DMS53 (cell line): ENCODE measurements around the gene NEUROG1.
A peak's percentile ranks its signal among the peaks of the same experiment; 100 is the strongest.

Experiments used
- DNase-seq: peaks from one replicate; lab custom pipeline; 2025; lab: John Stamatoyannopoulos, UW

The NEUROG1 gene

DNA sequence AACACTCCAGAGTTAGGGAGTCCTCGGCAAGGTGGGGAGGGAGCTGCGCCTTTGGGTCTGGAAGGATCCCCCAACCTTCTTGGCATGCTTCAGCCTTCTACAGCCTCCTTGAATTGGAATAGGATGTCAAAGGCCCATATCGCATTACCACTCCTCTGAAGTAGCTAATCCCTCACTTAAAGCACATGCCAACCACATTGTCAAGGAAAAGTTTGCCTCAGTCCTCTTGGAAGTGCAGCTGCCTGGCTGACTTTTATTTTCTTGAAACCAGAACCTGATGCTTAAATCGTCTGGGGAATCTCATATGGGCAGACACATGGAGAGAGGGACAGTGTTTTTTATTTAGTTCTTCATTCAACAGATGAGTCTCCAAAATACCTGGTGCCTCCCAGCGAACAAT, 28.6 kb upstream of the NEUROG1 start:
- no peak for DNase-seq

DNA sequence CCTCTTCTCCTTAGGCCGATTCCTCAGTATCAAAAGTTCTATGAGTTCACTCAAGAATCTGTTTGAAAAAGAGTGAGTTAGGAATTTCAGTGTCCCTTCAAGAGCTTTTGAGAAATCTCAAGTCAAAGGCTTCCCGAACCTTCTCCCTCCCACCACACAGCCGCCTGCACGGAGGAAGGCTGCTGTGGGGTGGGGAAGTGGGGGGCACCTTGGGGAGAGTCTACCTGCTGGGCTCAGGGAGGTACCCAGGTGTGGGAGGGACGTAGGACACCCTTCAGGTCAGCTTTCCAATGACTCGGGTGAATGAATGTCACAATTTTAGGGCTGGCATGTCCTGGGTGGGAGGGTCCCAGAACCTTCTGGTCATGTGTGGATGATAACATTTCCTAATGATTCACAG, 25.5 kb upstream of the NEUROG1 start:
- no peak for DNase-seq

DNA sequence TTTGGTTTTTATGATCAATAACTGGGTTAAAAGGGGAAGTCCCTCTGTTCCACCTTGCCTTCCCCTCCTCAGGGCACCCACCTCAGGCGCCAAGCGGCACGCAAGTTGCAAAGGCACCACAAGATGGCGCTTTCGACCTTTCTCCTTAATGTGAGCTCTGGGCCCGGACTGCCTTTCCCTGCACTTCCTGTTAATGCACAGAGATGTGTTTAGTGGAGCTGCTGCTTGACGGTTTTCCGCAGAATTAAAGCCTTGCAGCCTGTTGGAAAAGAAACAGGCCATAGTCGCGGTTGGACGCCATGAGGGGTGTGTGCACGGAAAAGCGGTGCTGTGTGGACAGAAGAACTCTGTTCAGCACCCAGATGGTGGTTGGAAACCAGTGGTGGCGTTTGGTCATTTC, 25.1 kb upstream of the NEUROG1 start:
- DNase-seq: peak; percentile 94

DNA sequence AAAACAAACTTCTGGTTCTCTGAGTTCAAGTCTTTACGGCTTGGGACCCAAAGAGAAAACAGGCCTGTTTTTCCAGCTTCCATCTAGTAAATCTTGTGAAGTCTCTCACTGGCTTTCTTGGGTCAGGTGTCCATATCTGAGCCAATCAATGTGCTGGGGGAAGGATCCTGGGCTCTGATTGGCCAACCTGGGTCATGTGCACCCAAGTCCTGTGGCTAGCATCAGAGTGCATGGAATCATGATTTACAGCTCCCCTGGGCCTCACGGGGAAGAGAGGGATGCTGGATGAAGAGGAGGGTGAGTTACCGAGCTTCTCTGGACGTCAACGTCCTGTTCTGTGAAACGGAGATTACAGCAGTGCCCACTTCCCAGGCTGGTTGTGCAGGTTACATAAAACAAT, 23.6 kb upstream of the NEUROG1 start:
- peak; percentile 35 for DNase-seq

DNA sequence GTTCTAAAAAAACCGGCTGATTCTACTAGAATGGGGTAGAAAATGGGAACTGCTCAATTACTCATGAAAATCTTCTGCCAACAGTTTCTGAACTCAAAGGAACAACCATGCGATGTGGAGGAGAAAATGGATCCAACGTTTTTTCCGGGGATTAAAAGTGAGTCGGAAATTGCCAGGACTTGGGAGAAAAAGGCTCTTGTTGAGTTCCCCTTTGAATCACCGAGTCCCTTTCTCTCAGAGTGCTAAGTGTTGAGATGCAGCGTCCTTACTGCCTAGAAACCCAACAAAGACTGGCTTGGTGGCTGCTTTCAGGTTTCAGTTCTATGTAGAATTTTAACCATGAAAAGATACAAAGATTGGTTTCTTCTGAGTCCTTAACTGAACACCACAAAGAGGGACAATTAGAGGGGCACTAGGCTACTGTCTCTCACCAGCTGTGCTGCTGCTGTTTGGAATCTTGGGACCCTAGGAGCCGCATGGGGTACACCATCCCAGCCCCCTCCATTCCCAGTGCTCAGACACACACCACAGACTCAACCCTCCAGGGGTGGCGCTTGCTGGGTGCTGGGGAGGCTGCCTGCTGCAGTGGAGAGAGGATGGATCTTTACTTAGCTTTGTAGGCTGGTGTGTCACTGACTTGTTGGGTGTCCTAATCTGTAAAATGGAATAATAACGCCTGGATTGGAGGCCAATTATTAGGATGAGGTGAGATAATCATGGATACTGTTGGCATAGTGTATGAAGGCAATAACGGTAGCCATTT, 21.5 kb upstream of the NEUROG1 start:
- no peak for DNase-seq

DNA sequence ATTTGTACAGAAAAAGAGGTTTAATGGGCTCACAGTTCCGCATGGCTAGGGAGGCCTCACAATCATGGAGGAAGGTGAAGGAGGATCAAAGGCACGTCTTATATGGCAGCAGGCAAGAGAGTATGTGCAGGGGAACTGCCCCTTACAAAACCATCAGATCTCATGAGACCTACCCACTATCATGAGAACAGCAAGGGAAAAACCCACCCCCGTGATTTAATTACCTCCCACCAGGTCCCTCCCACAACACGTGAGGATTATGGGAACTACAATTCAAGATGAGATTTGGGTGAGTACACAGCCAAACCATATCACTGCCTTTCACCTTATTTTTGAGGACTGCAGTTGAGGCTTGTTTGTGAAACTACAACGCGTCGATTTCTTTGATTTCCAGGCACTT, 20.9 kb upstream of the NEUROG1 start:
- DNase-seq: no peak

DNA sequence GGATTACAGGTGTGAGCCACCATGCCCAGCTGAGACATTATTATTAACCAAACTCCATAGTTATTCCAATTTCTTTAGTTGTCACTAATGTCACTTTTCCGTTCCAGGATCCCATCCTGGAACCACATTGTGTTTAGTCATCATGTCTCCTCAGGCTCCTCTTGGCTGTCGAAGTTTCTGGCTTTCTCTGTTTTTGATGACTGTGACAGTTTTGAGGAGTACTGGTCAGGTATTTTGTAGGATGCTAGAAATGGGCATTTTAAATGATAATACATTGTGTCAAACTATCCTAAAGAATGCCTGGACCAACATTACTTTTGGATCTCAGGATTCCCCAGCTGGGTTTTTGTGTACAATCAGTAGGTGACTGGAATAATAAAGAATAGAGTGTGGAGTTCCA, 19.8 kb upstream of the NEUROG1 start:
- DNase-seq: no peak

DNA sequence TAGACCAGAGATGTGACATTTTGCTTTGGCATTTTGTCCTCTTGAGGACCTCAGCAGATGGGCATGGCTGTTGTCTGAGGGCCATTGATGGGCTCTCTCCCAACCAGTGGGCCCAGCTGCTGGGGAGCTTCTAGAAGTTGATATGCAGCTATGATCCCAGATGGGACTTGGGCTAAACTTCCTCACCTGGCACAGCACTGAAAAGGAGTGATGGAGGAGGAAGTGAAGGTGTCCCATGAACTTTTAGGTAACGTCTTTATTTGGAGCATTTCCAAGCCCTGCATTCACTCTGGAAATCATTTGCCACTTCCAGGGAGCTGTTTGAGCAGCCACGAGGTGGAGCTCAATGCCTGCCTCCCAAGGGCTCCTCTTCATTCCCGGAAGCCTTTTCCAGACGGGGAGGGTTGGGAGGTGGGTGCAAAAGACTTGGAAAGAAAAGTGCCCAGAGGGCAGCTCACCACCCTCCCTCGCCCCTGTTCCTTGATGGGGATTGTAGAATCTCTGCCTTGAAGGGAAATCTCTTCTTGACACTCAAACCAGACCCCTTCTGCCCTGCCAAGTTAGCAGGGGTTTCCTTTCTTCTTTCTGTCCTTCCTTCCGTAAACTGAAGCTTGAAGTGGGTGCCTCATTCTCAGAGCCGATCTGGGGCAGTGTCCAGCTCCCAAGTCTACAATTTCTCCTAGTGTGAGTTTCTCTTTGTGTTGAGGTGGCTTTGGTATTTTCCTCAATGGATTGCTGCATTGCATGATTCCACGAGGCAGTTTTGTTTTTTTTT, 18.1 kb upstream of the NEUROG1 start:
- DNase-seq: peak; percentile 89

DNA sequence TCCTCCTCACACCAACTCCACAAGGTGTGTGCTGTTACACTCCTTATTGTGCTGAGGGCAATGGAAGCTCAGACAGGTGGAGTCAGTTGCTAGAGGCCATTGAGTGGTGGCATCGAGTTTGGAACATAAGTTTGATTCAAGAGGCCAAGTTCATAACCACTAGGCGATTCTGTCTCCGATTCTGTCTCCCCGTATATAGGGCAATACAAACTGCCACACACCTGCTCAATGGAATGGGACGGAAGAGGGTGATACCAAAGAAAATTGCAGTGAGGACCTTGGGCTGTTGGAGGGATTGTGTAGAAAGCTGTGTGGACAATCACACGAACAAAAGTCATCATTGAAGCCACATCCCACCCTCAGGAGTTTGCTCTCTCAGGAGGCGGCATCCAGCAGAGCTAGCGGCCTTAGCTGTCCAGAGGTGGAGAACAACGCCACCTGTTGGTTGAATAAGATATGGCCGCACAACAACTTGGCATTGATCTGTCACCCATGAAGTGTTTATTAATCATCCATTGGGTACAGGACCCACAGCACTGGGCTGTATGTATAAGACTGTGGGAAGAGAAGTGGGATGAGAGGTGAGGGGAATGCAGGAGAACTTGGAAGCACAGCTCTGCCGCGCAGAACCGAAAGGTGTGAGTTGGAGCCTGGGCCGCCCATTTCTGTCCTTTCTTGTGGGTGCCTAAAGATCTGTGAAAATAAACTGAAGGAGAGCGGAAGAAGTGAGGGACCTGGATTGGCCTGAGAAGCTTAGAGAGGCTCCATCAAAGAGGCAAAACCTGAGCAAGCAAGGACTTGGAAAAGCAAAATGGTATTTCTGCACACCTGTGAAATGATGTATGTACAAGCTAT, 16.1 kb upstream of the NEUROG1 start:
- DNase-seq: peak; percentile 89

DNA sequence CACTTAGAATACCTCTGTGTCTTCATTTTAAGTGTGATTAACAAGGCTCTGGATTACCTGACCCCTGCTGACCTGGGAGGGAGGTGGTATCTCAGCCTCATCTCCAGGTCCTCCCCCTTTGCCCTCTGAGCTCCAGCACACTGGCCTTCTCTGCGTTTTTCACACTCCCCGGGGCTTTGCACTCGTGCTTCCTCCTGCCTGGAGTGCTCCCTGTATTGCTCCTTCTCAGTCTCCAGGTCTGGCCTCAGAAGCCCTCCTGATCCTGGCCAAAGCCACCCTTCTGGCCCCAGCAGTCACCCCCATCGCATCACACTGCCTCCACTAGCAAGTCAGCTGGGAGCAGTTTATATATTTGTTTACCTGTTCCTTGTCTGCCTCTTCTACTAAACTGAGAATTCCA, 13.6 kb upstream of the NEUROG1 start:
- DNase-seq: no peak

DNA sequence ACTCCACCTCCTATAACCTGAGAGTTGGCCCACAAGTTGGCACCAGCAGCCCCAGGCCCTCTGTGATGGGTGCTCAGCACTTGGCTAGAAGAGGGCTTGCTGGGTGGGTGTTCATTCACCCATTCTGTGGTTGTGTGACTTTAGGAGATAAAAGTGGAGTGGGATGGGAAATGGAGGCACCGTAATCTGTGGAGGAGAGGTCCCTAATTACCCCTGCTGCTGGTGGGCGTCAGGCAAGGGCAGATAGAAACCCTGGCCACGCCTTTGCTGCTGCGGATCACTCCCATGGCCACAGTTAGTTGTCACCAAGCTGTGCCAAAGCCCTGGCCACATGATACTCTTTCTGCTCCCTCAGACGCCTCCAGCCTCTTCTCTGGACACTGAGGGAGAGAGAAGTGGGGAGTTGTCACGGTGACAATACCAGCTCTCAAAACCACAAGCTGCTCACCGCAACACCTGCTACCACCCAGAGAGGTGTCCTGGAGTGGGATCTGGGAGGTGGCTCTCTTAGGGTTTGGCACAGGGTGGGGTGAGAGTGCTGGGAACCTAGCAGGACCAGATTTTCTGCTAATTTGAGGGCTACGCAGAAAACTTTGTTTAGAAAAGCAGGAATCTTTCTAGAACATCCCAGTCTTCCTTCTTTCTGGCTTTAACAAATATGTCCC, 12.0 kb upstream of the NEUROG1 start:
- peak; percentile 60 for DNase-seq

DNA sequence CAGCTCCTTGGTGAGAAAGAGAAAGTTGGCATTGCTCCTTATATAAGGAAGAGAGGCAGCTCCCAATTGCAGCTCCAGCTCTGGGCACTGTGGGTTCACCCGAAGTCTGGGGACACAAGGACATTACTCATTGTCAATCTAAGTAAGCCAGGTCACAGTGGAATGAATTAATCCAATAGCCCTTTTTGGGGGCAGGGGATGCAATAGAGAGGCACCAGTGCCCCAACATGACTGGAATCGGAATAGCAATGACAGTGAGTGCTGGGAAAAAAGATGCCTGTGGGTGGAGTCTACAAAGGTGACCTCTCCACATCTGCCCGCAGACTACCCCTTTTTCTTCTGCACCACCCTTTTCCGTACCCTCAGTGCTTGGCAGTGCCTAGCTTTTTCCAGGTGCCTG, 11.1 kb upstream of the NEUROG1 start:
- no peak for DNase-seq

DNA sequence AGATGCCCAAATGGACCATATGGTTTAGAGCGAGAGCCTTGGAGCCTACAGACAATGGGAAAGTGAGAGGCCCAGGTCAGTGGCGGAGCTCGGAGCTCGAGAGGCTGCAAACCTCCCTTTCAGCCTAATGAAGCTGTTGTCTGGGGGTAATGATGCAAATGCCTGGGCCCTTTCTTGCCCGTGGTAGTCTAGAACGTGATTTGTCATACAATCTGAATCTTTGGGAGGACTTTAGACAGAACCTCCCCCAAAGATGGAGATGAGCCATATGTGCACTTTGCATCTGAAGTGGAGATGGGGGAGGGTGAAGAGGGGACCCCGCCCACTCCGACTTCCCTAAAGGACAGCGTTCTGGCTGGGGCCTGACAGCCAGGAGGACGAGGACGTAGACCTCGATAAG, 10.3 kb upstream of the NEUROG1 start:
- DNase-seq: no peak

DNA sequence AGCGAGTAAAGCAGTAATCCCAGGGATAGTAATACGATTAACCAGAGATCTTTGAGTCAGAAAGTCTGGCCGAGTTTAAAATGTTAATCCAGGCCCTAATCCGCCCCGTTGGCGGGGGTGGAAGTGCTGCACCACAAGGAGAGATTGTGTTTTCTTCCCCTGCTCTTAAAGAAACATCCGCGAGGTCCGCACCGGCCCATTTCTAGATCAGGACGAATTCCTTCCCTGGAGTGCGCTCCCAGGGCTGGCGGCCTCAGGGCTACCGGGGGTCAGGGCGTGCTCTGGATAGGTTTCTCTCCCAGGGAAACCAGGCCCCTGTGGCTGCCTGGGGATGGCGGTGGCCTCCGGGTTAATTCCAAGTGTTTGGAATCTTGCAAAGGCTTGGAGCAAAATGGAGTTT, 9.3 kb upstream of the NEUROG1 start:
- no peak for DNase-seq

DNA sequence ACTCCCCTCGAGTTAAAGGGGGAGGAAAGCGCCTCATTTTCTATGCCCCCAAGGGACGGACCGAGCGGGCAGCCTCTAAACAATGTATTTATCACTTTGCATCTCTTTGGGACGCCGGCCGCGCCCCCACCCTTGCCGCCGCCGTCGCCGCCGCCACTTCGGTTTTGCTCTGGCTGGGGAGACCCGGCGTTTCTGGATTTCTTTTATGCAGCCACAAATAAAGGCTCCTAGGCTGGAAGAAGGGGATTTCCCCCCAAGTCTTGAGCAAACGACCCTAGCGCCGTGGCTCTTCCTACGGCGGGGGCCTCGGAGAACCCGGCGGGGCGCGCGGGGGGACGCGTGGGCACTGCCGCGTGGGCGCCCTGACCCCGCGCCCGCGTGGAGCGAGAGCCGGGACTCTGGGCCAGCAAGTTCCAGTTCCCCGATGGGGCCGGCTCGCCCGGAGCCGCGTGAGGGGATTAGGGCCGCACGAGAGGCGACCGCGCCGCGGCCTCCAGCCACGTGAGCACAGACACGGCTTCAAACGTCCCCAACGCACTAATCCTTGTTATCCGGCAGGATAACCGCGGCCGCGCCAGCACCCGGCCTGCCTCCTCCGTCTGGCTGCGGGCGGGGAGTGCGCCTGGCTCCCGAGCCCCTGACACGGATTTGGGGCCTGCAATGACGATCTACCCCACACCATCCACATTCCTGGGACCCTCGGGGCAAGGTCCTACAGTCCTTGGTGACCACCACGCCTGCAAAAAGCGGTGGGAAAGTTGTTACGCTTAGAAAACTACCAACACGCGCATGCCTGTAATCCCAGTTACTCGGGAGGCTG, 7.9 kb upstream of the NEUROG1 start:
- peak; percentile 81 for DNase-seq

DNA sequence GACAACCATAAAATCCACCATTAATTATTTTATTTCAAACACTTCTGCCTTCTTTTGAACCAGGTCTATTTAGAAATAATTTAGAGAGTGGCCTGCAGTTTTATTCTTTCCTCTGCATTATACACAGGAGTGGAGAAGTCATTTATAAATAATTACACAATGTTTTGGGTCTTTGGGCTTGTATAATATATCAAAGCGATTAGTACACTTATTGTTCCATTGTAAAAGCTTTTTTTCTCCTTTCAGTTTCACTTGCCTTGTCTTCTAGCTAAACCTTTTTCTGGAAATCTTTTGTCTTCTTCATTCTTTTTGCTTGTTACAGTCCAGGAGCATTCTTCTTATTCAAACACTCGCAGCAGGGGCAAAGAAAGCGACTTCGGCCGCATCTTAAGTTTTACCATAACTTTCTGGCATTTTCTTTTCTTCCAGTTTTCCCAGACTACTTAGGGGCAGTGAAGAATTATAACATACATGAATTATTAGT, 7.3 kb upstream of the NEUROG1 start:
- DNase-seq: peak; percentile 17

DNA sequence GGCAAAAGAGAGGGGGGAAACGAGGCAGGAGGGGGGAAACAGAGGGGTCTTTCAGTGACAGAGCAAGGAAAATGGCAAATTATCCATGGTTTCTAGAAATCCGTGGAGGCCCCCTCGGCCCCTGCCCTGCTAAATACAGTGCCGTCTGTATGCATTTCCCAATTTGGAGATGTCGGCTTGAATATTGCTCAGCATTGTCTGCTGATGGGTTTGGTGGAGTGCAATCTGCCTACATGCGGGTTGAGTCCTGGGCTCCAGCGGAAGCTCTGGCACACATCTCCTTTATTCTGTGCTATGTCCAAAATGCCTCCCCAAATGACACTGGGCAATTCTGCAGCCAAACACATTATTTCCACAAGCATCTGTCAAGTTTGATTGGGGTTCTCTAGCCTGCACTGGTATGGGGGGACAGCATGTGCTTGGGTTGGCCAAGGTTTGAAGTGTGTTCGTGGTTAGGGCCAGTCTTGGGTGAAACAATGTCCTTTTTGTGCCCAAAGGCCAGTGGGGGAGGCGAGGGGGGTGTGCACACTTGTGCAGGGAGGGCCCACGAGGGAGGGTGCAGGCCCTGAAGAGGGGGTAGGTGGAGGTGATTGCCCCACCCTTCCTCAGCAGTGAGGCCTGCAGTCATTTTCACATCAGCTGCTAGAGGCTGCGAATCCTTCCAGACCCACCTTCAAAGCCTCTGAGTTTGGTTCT, 6.2 kb upstream of the NEUROG1 start:
- DNase-seq: no peak

DNA sequence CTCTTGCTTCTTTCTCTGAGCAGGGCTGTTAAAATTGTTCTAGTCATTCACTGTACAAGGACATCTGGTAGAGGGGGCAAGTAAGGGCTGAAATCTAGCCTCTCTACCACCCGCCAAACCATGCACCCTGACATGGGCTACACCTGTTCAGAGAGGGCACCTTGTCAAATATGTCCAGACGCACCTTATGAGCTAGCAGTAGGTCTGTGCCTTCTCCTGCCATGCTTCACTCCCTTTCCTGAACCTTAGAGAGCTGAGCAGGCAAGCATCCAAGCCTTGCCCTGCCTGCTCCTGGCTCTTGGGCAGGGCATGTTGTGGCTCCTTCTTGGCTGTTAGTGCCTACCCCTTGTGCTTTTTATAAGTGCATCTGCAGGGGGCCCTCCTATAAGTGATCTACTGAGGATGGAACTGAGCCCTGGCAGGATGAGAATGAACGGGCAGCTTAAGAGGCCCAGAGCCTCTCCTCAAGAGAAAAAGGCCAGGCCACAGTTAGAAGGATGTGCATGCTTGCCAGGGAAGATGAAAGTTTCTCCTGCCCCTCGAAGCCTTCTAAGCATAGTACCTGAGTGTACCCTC, 3.8 kb upstream of the NEUROG1 start:
- no peak for DNase-seq

DNA sequence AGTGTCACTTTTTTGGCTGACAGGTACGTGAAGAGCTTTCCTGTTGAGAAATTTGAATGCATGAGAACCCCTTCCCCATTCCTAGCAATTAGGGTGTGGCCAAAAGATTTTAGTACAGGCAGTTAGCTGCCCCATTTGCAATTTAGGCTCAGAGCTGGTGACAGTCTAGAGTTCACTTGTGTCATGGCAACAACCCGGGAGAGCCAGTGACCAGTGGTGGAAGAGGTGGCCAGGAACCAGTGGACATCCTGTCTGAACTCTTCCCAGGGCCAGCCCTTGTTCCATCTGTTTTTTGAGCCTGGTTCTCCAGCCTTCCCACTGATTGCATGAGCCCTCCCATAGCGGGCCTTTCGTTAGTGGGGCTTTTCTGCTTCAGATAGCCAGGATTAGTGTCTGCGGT, 2.5 kb upstream of the NEUROG1 start:
- no peak for DNase-seq

DNA sequence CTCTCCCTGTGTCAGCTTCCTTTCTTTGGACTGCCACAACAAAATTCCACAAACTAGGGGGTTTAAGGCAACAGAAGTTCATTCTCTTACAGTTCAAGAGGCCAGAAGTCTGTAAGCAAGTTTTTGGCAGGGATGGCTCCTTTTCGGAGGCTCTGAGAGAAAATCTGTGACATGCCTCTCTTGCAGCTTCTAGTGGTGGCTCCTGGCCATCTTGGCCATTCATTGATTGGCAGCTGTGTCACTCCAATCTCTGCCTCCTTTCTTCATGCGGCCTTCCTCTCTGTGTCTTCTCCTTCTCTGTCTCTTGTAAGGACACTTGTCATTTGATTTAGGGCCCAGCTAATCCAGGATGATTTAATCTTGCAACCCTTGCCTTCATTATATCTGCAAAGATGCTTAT, 2.0 kb upstream of the NEUROG1 start:
- DNase-seq: no peak
